Spleen (tissue), 11 donors: ENCODE results near the gene GTF2H4. TPM values are rescaled to one million over a fixed set of nuclear protein-coding genes. Genes with fewer than 3 reads are reported as not detected.

Experiments used
- DNase-seq: peaks from one replicate; pipeline ENCODE4 v3.0.0-alpha.2; 2020
- H3K27ac ChIP-seq, 8 donors: fragments of 200-600 bp; sonication (generic) in 7 of 8; 1 replicate in 4 of 8; 2 replicates in 4 of 8; pipeline versions ENCODE4 v1.5.0 to v1.8.0; 2016 to 2021; ENCODE audit warnings: inconsistent platforms in 4 of 8, mild to moderate bottlenecking in 4 of 8, moderate library complexity in 1 of 8
- H3K27me3 ChIP-seq, 7 donors: fragments of 200-600 bp; sonication (generic) in 6 of 7; replicated peaks in 1 of 7; 1 replicate in 4 of 7; 2 replicates in 3 of 7; pipeline versions ENCODE4 v1.5.0 to v1.8.0; 2016 to 2021; ENCODE audit warnings: inconsistent platforms in 3 of 7, mild to moderate bottlenecking in 1 of 7
- H3K36me3 ChIP-seq, 6 donors: fragments of 200-600 bp; sonication (generic) in 5 of 6; 1 replicate in 4 of 6; 2 replicates in 2 of 6; pipeline versions ENCODE4 v1.5.0 to v1.8.0; 2016 to 2021; ENCODE audit warnings: inconsistent platforms in 2 of 6
- H3K4me1 ChIP-seq, 6 donors: fragments of 200-600 bp; sonication (generic) in 5 of 6; 1 replicate in 3 of 6; 2 replicates in 3 of 6; pipeline versions ENCODE4 v1.5.0 to v1.8.0; 2016 to 2021; ENCODE audit warnings: inconsistent platforms in 3 of 6
- H3K4me3 ChIP-seq, 8 donors: fragments of 200-600 bp; sonication (generic) in 7 of 8; 1 replicate in 4 of 8; 2 replicates in 4 of 8; pipeline versions ENCODE4 v1.5.0 to v1.8.0; 2016 to 2021; ENCODE audit warnings: inconsistent platforms in 4 of 8, mild to moderate bottlenecking in 4 of 8, moderate library complexity in 2 of 8
- H3K9me3 ChIP-seq, 8 donors: fragments of 200-600 bp; sonication (generic) in 7 of 8; 1 replicate in 4 of 8; 2 replicates in 4 of 8; pipeline versions ENCODE4 v1.5.0 to v1.8.0; 2016 to 2021; ENCODE audit warnings: inconsistent platforms in 4 of 8
- POLR2A ChIP-seq, 3 donors: fragments of 450-650 bp; IDR thresholded peaks; one replicate each; pipeline ENCODE4 v1.5.1; 2017; ENCODE audit warnings: antibody characterized with exemption in 3 of 3, mild to moderate bottlenecking in 1 of 3
- POLR2AphosphoS5 ChIP-seq, 3 donors: sonication (generic); formaldehyde crosslinking; IDR thresholded peaks; one replicate each; pipeline ENCODE4 v1.5.1; 2017; ENCODE audit warnings: antibody characterized with exemption in 3 of 3
- WGBS, 5 donors: extraction: QIAGEN DNeasy Blood & Tissue Kit in 3 of 5; methylation state at CpG; one replicate each; pipeline versions ENCODE4 v1.1.5 to v1.1.7; 2013 to 2018; 5-methylcytosine and 5-hydroxymethylcytosine counted together
- intact Hi-C: fragments of 100-400 bp; cut with DNase I; formaldehyde crosslinking; loops from one replicate; pipeline ENCODE4 v1.15.0; 2023; ENCODE audit warnings: low total_unique reads
- microRNA-seq, 3 donors: library from miRNA; unstranded; fragments of <30 nt; microRNA quantifications; one replicate each; pipeline versions ENCODE4 to v1.1.0, GENCODE V29; 2019 to 2020
- polyA plus RNA-seq, 3 donors: library from polyadenylated mRNA; stranded (reverse); fragments of 200-250 nt; gene quantifications; one replicate each; pipeline ENCODE4 v1.2.1, GENCODE V29; 2013
- small RNA-seq, 4 donors: library from RNA; depleted of rRNA; stranded (forward); fragments of <200 nt; gene quantifications; one replicate each; pipeline ENCODE3, GENCODE V24; 2016
- total RNA-seq, 7 donors: library from RNA; depleted of rRNA in 3 of 7; stranded (reverse); fragments of >200 nt in 3 of 7; fragmentation: NEBNext Ultra II Directional in 4 of 7; extraction: Animal tissue kit (Norgen Biotek cat#: 25700) in 4 of 7; gene quantifications; one replicate each; pipeline versions ENCODE4 v1.1.0 to v1.2.1, GENCODE V29; 2016 to 2021
- TF ChIP-seq, protein P1 (sequence below), 11 experiments: fragments of 200-600 bp in 7 of 11; fragments of 450-650 bp in 4 of 11; sonication (generic) in 4 of 11; IDR thresholded peaks in 8 of 11; conservative IDR thresholded peaks in 3 of 11; 1 replicate in 7 of 11; 2 replicates in 4 of 11; pipeline versions ENCODE4 v1.4.0 to v1.8.0; 2016 to 2021; ENCODE audit warnings: antibody characterized with exemption in 11 of 11, inconsistent platforms in 4 of 11, mild to moderate bottlenecking in 1 of 11
- donor health status: healthy with polysubstance abuse.
- donor health status: DM: no; HTN: no; CAD: no; lungs with moderate emphysema.
- donor health status: DM: no; HTN: no; CAD: no.
- donor health status: Bipolar disorder and iron deficiency.
- donor health status: healthy.
- donor health status: DM: no; HTN: no; CAD: no.
- donor health status: DM: yes; HTN: yes; CAD: no.

The GTF2H4 gene
- total and polyA plus RNA-seq, 10 donors: 20.6 to 49.7 (median 29.3) TPM

DNA sequence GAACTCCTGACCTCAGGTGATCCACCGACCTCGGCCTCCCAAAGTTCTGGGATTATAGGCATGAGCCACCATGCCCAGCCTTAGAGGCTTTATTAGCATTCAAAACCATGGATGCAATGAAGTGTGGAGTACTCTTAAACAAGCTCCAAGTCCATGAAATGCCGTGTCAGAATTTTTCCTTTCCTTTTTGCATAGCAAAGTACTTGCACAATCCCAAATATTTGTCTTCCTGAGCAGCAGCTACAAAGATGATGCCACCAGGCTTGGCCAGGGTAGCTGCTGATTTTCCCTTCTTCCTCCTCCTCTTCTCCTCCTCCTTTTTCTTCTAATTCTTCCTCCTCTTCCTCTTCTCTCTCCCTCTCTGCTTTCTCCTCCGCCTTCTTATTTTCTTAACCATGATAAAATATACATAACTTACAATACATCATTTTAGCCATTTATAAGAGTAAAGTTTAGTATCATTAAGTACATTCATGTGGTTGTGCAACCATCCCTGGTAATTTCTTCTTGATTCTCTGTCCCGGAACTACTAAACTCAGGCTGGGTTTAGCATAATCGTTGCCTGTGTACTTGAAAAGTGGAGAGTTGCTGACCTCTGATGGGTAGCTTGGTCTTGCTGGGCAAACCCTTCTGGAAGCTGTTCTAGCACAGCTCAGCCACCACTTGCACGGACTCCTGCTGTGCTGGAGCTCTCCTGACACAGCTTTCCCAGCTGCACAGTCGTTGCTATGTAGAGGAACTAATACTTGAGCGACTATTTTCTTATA lies 53.1 kb downstream of the GTF2H4 start:
- WGBS, 5 donors: 71 to 87% (median 81%) methylated on average over 9 of the region's 9 CpGs
- H3K27me3 ChIP-seq: peaks cover 0 to 29% (median 0%) of the 10 kb centered on the region in 7 donors
- peaks cover 0 to 5% (median 3%) of the 10 kb centered on the region in 6 donors for H3K4me1 ChIP-seq
- TF ChIP-seq POLR2A (IDR thresholded peaks at IDR 0.05) (no peak), POLR2AphosphoS5 (IDR thresholded peaks at IDR 0.05) (no peak)
- TF ChIP-seq, protein P1, sequence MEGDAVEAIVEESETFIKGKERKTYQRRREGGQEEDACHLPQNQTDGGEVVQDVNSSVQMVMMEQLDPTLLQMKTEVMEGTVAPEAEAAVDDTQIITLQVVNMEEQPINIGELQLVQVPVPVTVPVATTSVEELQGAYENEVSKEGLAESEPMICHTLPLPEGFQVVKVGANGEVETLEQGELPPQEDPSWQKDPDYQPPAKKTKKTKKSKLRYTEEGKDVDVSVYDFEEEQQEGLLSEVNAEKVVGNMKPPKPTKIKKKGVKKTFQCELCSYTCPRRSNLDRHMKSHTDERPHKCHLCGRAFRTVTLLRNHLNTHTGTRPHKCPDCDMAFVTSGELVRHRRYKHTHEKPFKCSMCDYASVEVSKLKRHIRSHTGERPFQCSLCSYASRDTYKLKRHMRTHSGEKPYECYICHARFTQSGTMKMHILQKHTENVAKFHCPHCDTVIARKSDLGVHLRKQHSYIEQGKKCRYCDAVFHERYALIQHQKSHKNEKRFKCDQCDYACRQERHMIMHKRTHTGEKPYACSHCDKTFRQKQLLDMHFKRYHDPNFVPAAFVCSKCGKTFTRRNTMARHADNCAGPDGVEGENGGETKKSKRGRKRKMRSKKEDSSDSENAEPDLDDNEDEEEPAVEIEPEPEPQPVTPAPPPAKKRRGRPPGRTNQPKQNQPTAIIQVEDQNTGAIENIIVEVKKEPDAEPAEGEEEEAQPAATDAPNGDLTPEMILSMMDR (IDR thresholded peaks at IDR 0.05 in 8 of 11, conservative IDR thresholded peaks at IDR 0.05 in 3 of 11): no peak
- no peak overlapping the region for H3K27ac ChIP-seq
- DNase-seq: no peak
- intact Hi-C loops: no loop called here
- no peaks in the 10 kb centered on the region for H3K36me3 ChIP-seq
- H3K9me3 ChIP-seq: no peaks in the 10 kb centered on the region
- H3K4me3 ChIP-seq: no peak overlapping the region

DNA sequence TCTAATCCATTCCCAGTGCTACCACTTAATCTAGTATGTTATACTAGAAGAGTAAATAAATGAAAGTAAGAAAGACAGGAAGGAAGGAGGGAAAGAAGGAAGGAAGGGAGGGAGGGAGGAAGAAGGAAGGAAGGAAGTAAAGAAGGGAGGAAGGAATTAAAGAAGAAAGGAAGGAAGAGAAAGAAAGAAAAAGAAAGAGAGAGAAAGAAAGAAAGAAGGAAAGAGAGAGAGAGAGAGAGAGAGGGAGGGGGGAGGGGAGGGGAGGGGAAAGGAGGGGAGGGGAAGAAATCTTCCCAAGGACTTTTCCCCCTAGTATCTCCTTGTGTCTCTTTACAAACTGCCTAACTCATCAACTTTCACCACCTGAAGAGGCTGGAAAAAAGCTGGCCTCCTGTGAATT lies 54.7 kb downstream of the GTF2H4 start:
- Histone ChIP-seq H3K4me3 (no peak overlapping the region), H3K27ac (no peak overlapping the region), H3K4me1 (no peaks in the 10 kb centered on the region), H3K36me3 (no peaks in the 10 kb centered on the region), H3K27me3 (peaks cover 0 to 18% (median 0%) of the 10 kb centered on the region in 7 donors), H3K9me3 (no peaks in the 10 kb centered on the region)
- TF ChIP-seq, protein P1 (IDR thresholded peaks at IDR 0.05 in 8 of 11, conservative IDR thresholded peaks at IDR 0.05 in 3 of 11): no peak
- TF ChIP-seq POLR2AphosphoS5 (IDR thresholded peaks at IDR 0.05) (no peak), POLR2A (IDR thresholded peaks at IDR 0.05) (no peak)
- intact Hi-C loops: no loop called here
- no peak for DNase-seq

DNA sequence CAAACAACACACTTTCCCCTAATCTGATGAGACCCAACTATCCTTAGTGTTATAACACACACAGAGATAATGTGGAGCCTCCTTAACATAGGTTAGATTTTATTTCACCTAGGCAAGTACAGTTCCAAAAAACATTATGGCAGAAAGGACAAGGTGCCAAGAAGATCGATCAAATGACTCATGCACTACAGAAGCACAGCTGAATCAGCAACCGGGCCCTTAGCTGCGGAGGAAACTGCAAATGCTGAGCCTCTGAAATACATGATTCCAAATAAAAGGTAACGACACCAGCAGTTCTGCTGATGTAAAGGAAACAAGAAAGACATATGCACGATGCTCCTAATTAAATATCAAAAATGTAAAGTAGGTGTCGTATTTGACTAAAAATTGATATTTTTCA lies 55.6 kb downstream of the GTF2H4 start:
- intact Hi-C loops: no loop called here
- Histone ChIP-seq H3K36me3 (no peaks in the 10 kb centered on the region), H3K27me3 (peaks cover 0 to 9% (median 0%) of the 10 kb centered on the region in 7 donors), H3K9me3 (no peaks in the 10 kb centered on the region), H3K4me3 (no peak overlapping the region), H3K4me1 (no peaks in the 10 kb centered on the region), H3K27ac (no peak overlapping the region)
- no peak for DNase-seq
- no peak for TF ChIP-seq POLR2AphosphoS5 (IDR thresholded peaks at IDR 0.05)
- 70 to 89% (median 81%) methylated on average over 6 of the region's 6 CpGs for WGBS, 5 donors

Small RNA genes within 50 kb of the gene (microRNA-seq; reads per million reads assigned to microRNA genes)
- 0 to 0.72 (median 0) reads per million in 3 donors for gene MIR4640

Small RNA genes within 50 kb of the gene (small RNA-seq; reads per million reads assigned to genes)
- 0 reads per million in 4 donors for gene RF00019

Other genes with a start within 250 kb of the GTF2H4 start
- gene DHX16, start 235.2 kb upstream of the GTF2H4 start, total RNA-seq: 10 to 100 TPM; 30.0 to 39.6 (median 35.4) TPM
- 10 to 100 TPM; 21.7 to 39.7 (median 33.8) TPM for gene DHX16, start 235.2 kb upstream of the GTF2H4 start, polyA plus RNA-seq
- gene PPP1R18, start 221.6 kb upstream of the GTF2H4 start, total RNA-seq: 100 to 1,000 TPM; 128 to 187 (median 150) TPM
- gene PPP1R18, start 221.6 kb upstream of the GTF2H4 start, polyA plus RNA-seq: 100 to 1,000 TPM; 153 to 188 (median 186) TPM
- 10 to 100 TPM in 6 of 7 donors, 1 to 10 TPM in 1; 9.8 to 13.8 (median 11.0) TPM for gene NRM, start 217.2 kb upstream of the GTF2H4 start, total RNA-seq
- gene NRM, start 217.2 kb upstream of the GTF2H4 start, polyA plus RNA-seq: 10 to 100 TPM; 14.1 to 19.6 (median 17.7) TPM
- 10 to 100 TPM; 20.8 to 47.7 (median 39.0) TPM for gene MDC1, start 190.9 kb upstream of the GTF2H4 start, total RNA-seq
- 10 to 100 TPM in 2 of 3 donors, 1 to 10 TPM in 1; 7.8 to 18.2 (median 16.5) TPM for gene MDC1, start 190.9 kb upstream of the GTF2H4 start, polyA plus RNA-seq
- gene TUBB, start 187.9 kb upstream of the GTF2H4 start, total RNA-seq: 100 to 1,000 TPM; 189 to 344 (median 272) TPM
- 100 to 1,000 TPM; 109 to 203 (median 182) TPM for gene TUBB, start 187.9 kb upstream of the GTF2H4 start, polyA plus RNA-seq
- gene FLOT1, start 165.5 kb upstream of the GTF2H4 start, total RNA-seq: 100 to 1,000 TPM; 125 to 205 (median 170) TPM
- 100 to 1,000 TPM; 116 to 178 (median 116) TPM for gene FLOT1, start 165.5 kb upstream of the GTF2H4 start, polyA plus RNA-seq
- 10 to 100 TPM; 29.8 to 62.2 (median 41.7) TPM for gene IER3, start 163.7 kb upstream of the GTF2H4 start, total RNA-seq
- 10 to 100 TPM; 19.8 to 29.4 (median 25.7) TPM for gene IER3, start 163.7 kb upstream of the GTF2H4 start, polyA plus RNA-seq
- 10 to 100 TPM; 13.0 to 37.1 (median 23.8) TPM for gene DDR1, start 23.7 kb upstream of the GTF2H4 start, total RNA-seq
- gene DDR1, start 23.7 kb upstream of the GTF2H4 start, polyA plus RNA-seq: 10 to 100 TPM in 1 of 3 donors, 1 to 10 TPM in 2; 5.0 to 10.1 (median 8.0) TPM
- gene VARS2, start 6.0 kb downstream of the GTF2H4 start, total RNA-seq: 10 to 100 TPM; 16.4 to 30.7 (median 28.1) TPM
- gene VARS2, start 6.0 kb downstream of the GTF2H4 start, polyA plus RNA-seq: 10 to 100 TPM; 15.5 to 38.2 (median 36.3) TPM
- gene SFTA2, start 24.0 kb downstream of the GTF2H4 start, total RNA-seq: under 1 TPM in 1 of 7 donors, not detected in 6; 0.47 TPM
- gene SFTA2, start 24.0 kb downstream of the GTF2H4 start, polyA plus RNA-seq: 1 to 10 TPM in 1 of 3 donors, under 1 TPM in 1, not detected in 1; 0.08 to 2.6 TPM
- not detected for gene MUCL3, start 32.8 kb downstream of the GTF2H4 start, total RNA-seq
- under 1 TPM in 1 of 3 donors, not detected in 2; 0.03 TPM for gene MUCL3, start 32.8 kb downstream of the GTF2H4 start, polyA plus RNA-seq
- not detected for gene MUC21, start 75.5 kb downstream of the GTF2H4 start, total RNA-seq
- under 1 TPM; 0.02 to 0.64 (median 0.05) TPM for gene MUC21, start 75.5 kb downstream of the GTF2H4 start, polyA plus RNA-seq
- gene MUC22, start 102.3 kb downstream of the GTF2H4 start, total RNA-seq: not detected
- not detected for gene MUC22, start 102.3 kb downstream of the GTF2H4 start, polyA plus RNA-seq
- not detected for gene C6orf15, start 204.4 kb downstream of the GTF2H4 start, total RNA-seq
- gene C6orf15, start 204.4 kb downstream of the GTF2H4 start, polyA plus RNA-seq: not detected
- gene PSORS1C1, start 206.6 kb downstream of the GTF2H4 start, total RNA-seq: 1 to 10 TPM in 2 of 7 donors, under 1 TPM in 2, not detected in 3; 0.76 to 3.4 (median 1.1) TPM
- gene PSORS1C1, start 206.6 kb downstream of the GTF2H4 start, polyA plus RNA-seq: under 1 TPM; 0.11 to 0.70 (median 0.21) TPM
- not detected for gene CDSN, start 212.2 kb downstream of the GTF2H4 start, total RNA-seq
- gene CDSN, start 212.2 kb downstream of the GTF2H4 start, polyA plus RNA-seq: not detected
- not detected for gene PSORS1C2, start 230.9 kb downstream of the GTF2H4 start, total RNA-seq
- gene PSORS1C2, start 230.9 kb downstream of the GTF2H4 start, polyA plus RNA-seq: not detected
- gene CCHCR1, start 249.6 kb downstream of the GTF2H4 start, total RNA-seq: 10 to 100 TPM in 6 of 7 donors, 1 to 10 TPM in 1; 7.7 to 22.5 (median 17.8) TPM
- 10 to 100 TPM; 11.1 to 15.2 (median 11.7) TPM for gene CCHCR1, start 249.6 kb downstream of the GTF2H4 start, polyA plus RNA-seq